WTC11 (cell line): ENCODE results near the gene TACR1. TPM values are rescaled to one million over a fixed set of nuclear protein-coding genes. Genes with fewer than 3 reads are reported as not detected.
A peak's percentile ranks its signal among the peaks of the same experiment; 100 is the strongest.

ENCODE experiments used
- ATAC-seq: fragments of 200-7000 bp; cut with Tn5 transposase; 2 replicates; pipeline ENCODE4 v1.10.0; 2021; ENCODE audit warnings: mild to moderate bottlenecking, moderate library complexity
- CTCF ChIA-PET: fragments of 300-600 bp; sonication (Branson Sonifier 250); formaldehyde crosslinking; loops from one replicate; lab custom pipeline; 2021; ENCODE audit warnings: antibody characterized with exemption; lab: Charles Lee
- POLR2A ChIA-PET: fragments of 350-600 bp; sonication (Branson Sonifier 250); formaldehyde crosslinking; loops from one replicate; lab custom pipeline; 2021; ENCODE audit warnings: antibody characterized with exemption; lab: Charles Lee
- DNase-seq: peaks from one replicate; pipeline ENCODE4 v3.0.0; 2021; ENCODE audit warnings: low spot score
- H3K27ac Mint-ChIP-seq: 2 replicates; pipeline ENCODE4 v1.8.0; 2021; ENCODE audit warnings: mixed read lengths
- H3K27me3 Mint-ChIP-seq: 2 replicates; pipeline ENCODE4 v1.8.0; 2021; ENCODE audit warnings: low read depth, mild to moderate bottlenecking, moderate library complexity, mixed read lengths
- H3K36me3 Mint-ChIP-seq: 2 replicates; pipeline ENCODE4 v1.8.0; 2021; ENCODE audit warnings: mixed read lengths
- H3K4me1 Mint-ChIP-seq: 2 replicates; pipeline ENCODE4 v1.8.0; 2022; ENCODE audit warnings: mixed read lengths
- H3K4me3 Mint-ChIP-seq: 2 replicates; pipeline ENCODE4 v1.8.0; 2021; ENCODE audit warnings: mild to moderate bottlenecking, moderate library complexity, mixed read lengths
- H3K9me3 Mint-ChIP-seq: 2 replicates; pipeline ENCODE4 v1.8.0; 2021; ENCODE audit warnings: mixed read lengths
- AR ChIP-seq: fragments of 250-450 bp; sonication (Bioruptor Pico); IDR thresholded peaks from 2 replicates; pipeline ENCODE4 v1.9.0; 2021; ENCODE audit warnings: mild to moderate bottlenecking
- CTCF ChIP-seq: fragments of 200-600 bp; IDR thresholded peaks from 2 replicates; pipeline ENCODE4 v1.8.0; 2022; ENCODE audit warnings: antibody characterized with exemption
- ERG ChIP-seq: fragments of 250-450 bp; sonication (Bioruptor Pico); IDR thresholded peaks from 2 replicates; pipeline ENCODE4 v1.8.0; 2021; ENCODE audit warnings: mild to moderate bottlenecking
- FOXK1 ChIP-seq: sonication (generic); formaldehyde crosslinking; IDR thresholded peaks from 2 replicates; pipeline ENCODE4 v1.8.0; 2022; ENCODE audit warnings: mild to moderate bottlenecking, moderate library complexity, missing genetic modification reagents
- GABPB1 ChIP-seq: sonication (generic); formaldehyde crosslinking; IDR thresholded peaks from 2 replicates; pipeline ENCODE4 v1.8.1; 2023; ENCODE audit warnings: mild to moderate bottlenecking, missing genetic modification reagents
- HMGA2 ChIP-seq: fragments of 250-450 bp; sonication (Bioruptor Pico); IDR thresholded peaks from 2 replicates; pipeline ENCODE4 v1.4.0; 2021; ENCODE audit warnings: mild to moderate bottlenecking, moderate library complexity
- JAZF1 ChIP-seq: fragments of 250-450 bp; sonication (Bioruptor Pico); IDR thresholded peaks from 2 replicates; pipeline ENCODE4 v1.9.0; 2021; ENCODE audit warnings: moderate library complexity, mild to moderate bottlenecking, inconsistent platforms
- KAT7 ChIP-seq: sonication (generic); formaldehyde crosslinking; IDR thresholded peaks from 2 replicates; pipeline ENCODE4 v1.8.1; 2023; ENCODE audit warnings: missing genetic modification reagents, mild to moderate bottlenecking, borderline replicate concordance
- NR3C1 ChIP-seq: sonication (generic); formaldehyde crosslinking; conservative IDR thresholded peaks from 2 replicates; pipeline ENCODE4 v1.8.1; 2023; ENCODE audit warnings: low read depth, mild to moderate bottlenecking, missing genetic modification reagents
- PRRX2 ChIP-seq: fragments of 250-450 bp; sonication (Bioruptor Pico); IDR thresholded peaks from 2 replicates; pipeline ENCODE4 v1.8.0; 2021; ENCODE audit warnings: mild to moderate bottlenecking
- RELA ChIP-seq: sonication (generic); formaldehyde crosslinking; IDR thresholded peaks from 2 replicates; pipeline ENCODE4 v1.8.1; 2022; ENCODE audit warnings: missing genetic modification reagents, mild to moderate bottlenecking, borderline replicate concordance
- RORB ChIP-seq: fragments of 250-450 bp; sonication (Bioruptor Pico); IDR thresholded peaks from 2 replicates; pipeline ENCODE4 v1.9.0; 2021; ENCODE audit warnings: mild to moderate bottlenecking
- SMAD4 ChIP-seq: sonication (generic); formaldehyde crosslinking; IDR thresholded peaks from 2 replicates; pipeline ENCODE4 v1.8.0; 2022; ENCODE audit warnings: mild to moderate bottlenecking, missing genetic modification reagents
- SP1 ChIP-seq: sonication (generic); formaldehyde crosslinking; conservative IDR thresholded peaks from 2 replicates; pipeline ENCODE4 v1.8.1; 2022; ENCODE audit warnings: missing genetic modification reagents
- TP53 ChIP-seq: sonication (generic); formaldehyde crosslinking; IDR thresholded peaks from 2 replicates; pipeline ENCODE4 v1.8.1; 2023; ENCODE audit warnings: mild to moderate bottlenecking, missing genetic modification reagents
- ZBTB43 ChIP-seq: sonication (generic); formaldehyde crosslinking; IDR thresholded peaks from 2 replicates; pipeline ENCODE4 v1.8.1; 2023; ENCODE audit warnings: mild to moderate bottlenecking, missing genetic modification reagents
- ZNF263 ChIP-seq: sonication (generic); formaldehyde crosslinking; IDR thresholded peaks from 2 replicates; pipeline ENCODE4 v1.8.1; 2022; ENCODE audit warnings: low read depth, mild to moderate bottlenecking, moderate library complexity, missing genetic modification reagents
- ZNF396 ChIP-seq: fragments of 250-450 bp; sonication (Bioruptor Pico); IDR thresholded peaks from 2 replicates; pipeline ENCODE4 v1.8.0; 2021; ENCODE audit warnings: mild to moderate bottlenecking, moderate library complexity, borderline replicate concordance
- ZNF416 ChIP-seq: fragments of 250-450 bp; sonication (Bioruptor Pico); IDR thresholded peaks from 2 replicates; pipeline ENCODE4 v1.9.0; 2021; ENCODE audit warnings: mild to moderate bottlenecking, inconsistent platforms
- total RNA-seq: library from RNA; stranded (reverse); gene quantifications from 3 replicates; pipeline ENCODE4 v1.2.3, GENCODE V29; 2021
- TF ChIP-seq, protein P1 (sequence below): sonication (generic); formaldehyde crosslinking; IDR thresholded peaks from 2 replicates; pipeline ENCODE4 v1.8.1; 2023; ENCODE audit warnings: mild to moderate bottlenecking, missing genetic modification reagents, borderline replicate concordance
- TF ChIP-seq, protein P2 (sequence below): sonication (generic); formaldehyde crosslinking; IDR thresholded peaks from 2 replicates; pipeline ENCODE4 v1.8.1; 2022; ENCODE audit warnings: low read depth, mild to moderate bottlenecking, moderate library complexity, missing genetic modification reagents, borderline replicate concordance
- TF ChIP-seq, protein P3 (sequence below): sonication (generic); formaldehyde crosslinking; IDR thresholded peaks from 2 replicates; pipeline ENCODE4 v1.8.0; 2022; ENCODE audit warnings: mild to moderate bottlenecking, missing genetic modification reagents

The TACR1 gene
- total RNA-seq, 1 experiment from 2014 or later, result 0.13 TPM

GRCh38 chr2:75177427-75177826, 21.9 kb downstream of the TACR1 start:
- Mint-ChIP-seq H3K36me3 (no peaks in the 10 kb centered on the region), H3K27ac (no peak overlapping the region), H3K27me3 (no peaks in the 10 kb centered on the region), H3K4me3 (no peak overlapping the region), H3K9me3 (no peaks in the 10 kb centered on the region), H3K4me1 (peaks cover 32% of the 10 kb centered on the region)
- POLR2A ChIA-PET, result no interaction called here
- TF ChIP-seq RELA (no peak), SMAD4 (no peak), PRRX2 (CRISPR knock-in tag) (no peak), ZNF416 (no peak), CTCF (no peak)
- TF ChIP-seq, protein P1, sequence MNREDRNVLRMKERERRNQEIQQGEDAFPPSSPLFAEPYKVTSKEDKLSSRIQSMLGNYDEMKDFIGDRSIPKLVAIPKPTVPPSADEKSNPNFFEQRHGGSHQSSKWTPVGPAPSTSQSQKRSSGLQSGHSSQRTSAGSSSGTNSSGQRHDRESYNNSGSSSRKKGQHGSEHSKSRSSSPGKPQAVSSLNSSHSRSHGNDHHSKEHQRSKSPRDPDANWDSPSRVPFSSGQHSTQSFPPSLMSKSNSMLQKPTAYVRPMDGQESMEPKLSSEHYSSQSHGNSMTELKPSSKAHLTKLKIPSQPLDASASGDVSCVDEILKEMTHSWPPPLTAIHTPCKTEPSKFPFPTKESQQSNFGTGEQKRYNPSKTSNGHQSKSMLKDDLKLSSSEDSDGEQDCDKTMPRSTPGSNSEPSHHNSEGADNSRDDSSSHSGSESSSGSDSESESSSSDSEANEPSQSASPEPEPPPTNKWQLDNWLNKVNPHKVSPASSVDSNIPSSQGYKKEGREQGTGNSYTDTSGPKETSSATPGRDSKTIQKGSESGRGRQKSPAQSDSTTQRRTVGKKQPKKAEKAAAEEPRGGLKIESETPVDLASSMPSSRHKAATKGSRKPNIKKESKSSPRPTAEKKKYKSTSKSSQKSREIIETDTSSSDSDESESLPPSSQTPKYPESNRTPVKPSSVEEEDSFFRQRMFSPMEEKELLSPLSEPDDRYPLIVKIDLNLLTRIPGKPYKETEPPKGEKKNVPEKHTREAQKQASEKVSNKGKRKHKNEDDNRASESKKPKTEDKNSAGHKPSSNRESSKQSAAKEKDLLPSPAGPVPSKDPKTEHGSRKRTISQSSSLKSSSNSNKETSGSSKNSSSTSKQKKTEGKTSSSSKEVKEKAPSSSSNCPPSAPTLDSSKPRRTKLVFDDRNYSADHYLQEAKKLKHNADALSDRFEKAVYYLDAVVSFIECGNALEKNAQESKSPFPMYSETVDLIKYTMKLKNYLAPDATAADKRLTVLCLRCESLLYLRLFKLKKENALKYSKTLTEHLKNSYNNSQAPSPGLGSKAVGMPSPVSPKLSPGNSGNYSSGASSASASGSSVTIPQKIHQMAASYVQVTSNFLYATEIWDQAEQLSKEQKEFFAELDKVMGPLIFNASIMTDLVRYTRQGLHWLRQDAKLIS, result no peak
- TF ChIP-seq, protein P2, sequence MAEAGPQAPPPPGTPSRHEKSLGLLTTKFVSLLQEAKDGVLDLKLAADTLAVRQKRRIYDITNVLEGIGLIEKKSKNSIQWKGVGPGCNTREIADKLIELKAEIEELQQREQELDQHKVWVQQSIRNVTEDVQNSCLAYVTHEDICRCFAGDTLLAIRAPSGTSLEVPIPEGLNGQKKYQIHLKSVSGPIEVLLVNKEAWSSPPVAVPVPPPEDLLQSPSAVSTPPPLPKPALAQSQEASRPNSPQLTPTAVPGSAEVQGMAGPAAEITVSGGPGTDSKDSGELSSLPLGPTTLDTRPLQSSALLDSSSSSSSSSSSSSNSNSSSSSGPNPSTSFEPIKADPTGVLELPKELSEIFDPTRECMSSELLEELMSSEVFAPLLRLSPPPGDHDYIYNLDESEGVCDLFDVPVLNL (CRISPR knock-in tag), result no peak
- CTCF ChIA-PET, result no interaction called here
- DNase-seq (no peak), ATAC-seq (no peak)

- ATAC-seq (no peak), DNase-seq (no peak)
- Mint-ChIP-seq H3K27ac (peak overlapping the region; percentile 40; the same call in 1 of the 2 replicates), H3K36me3 (peaks cover 4% of the 10 kb centered on the region), H3K9me3 (peaks cover 4% of the 10 kb centered on the region), H3K4me3 (no peak overlapping the region), H3K4me1 (peaks cover 50% of the 10 kb centered on the region), H3K27me3 (no peaks in the 10 kb centered on the region)
- POLR2A ChIA-PET, result no interaction called here
- CTCF ChIA-PET, result no interaction called here
- TF ChIP-seq FOXK1 (CRISPR knock-in tag), result no peak
- no peak for TF ChIP-seq ZBTB43
- no peak for TF ChIP-seq ERG (CRISPR knock-in tag)
- no peak for TF ChIP-seq AR (CRISPR knock-in tag)
- no peak for TF ChIP-seq GABPB1
- no peak for TF ChIP-seq ZNF416
- no peak for TF ChIP-seq NR3C1 (CRISPR knock-in tag)
- TF ChIP-seq KAT7 (CRISPR knock-in tag), result no peak
- TF ChIP-seq SP1 (CRISPR knock-in tag), result no peak
- TF ChIP-seq JAZF1, result no peak
- TF ChIP-seq, protein P3, sequence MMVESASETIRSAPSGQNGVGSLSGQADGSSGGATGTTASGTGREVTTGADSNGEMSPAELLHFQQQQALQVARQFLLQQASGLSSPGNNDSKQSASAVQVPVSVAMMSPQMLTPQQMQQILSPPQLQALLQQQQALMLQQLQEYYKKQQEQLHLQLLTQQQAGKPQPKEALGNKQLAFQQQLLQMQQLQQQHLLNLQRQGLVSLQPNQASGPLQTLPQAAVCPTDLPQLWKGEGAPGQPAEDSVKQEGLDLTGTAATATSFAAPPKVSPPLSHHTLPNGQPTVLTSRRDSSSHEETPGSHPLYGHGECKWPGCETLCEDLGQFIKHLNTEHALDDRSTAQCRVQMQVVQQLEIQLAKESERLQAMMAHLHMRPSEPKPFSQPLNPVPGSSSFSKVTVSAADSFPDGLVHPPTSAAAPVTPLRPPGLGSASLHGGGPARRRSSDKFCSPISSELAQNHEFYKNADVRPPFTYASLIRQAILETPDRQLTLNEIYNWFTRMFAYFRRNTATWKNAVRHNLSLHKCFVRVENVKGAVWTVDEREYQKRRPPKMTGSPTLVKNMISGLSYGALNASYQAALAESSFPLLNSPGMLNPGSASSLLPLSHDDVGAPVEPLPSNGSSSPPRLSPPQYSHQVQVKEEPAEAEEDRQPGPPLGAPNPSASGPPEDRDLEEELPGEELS (CRISPR knock-in tag), result no peak
- no peak for TF ChIP-seq HMGA2
- TF ChIP-seq TP53 (CRISPR knock-in tag), result no peak
- TF ChIP-seq SMAD4, result no peak
- TF ChIP-seq ZNF263, result no peak
- TF ChIP-seq PRRX2 (CRISPR knock-in tag), result no peak
- TF ChIP-seq ZNF396 (CRISPR knock-in tag), result no peak
- TF ChIP-seq RORB (CRISPR knock-in tag), result no peak
Measured at GRCh38 chr2:75175456-75175855, 23.9 kb downstream of the TACR1 start.
